Upper lobe of right lung (tissue), 1 donor: Measurements from ENCODE around the gene PPP1R2. TPM values are rescaled to one million over a fixed set of nuclear protein-coding genes. Genes with fewer than 3 reads are reported as not detected.

ENCODE experiments used
- ATAC-seq: fragments of 200-7000 bp; cut with Tn5 transposase; one replicate; pipeline ENCODE4 v1.9.1; 2020; ENCODE audit warnings: mild to moderate bottlenecking, moderate library complexity
- DNase-seq: peaks from one replicate; pipeline ENCODE4 v3.0.0-alpha.2; 2020
- H3K27ac ChIP-seq: fragments of 200-600 bp; one replicate; pipeline ENCODE4 v1.8.0; 2022
- H3K27me3 ChIP-seq: fragments of 200-600 bp; one replicate; pipeline ENCODE4 v1.8.0; 2022; ENCODE audit warnings: mild to moderate bottlenecking
- H3K36me3 ChIP-seq: fragments of 200-600 bp; one replicate; pipeline ENCODE4 v1.8.0; 2022
- H3K4me1 ChIP-seq: fragments of 200-600 bp; one replicate; pipeline ENCODE4 v1.8.0; 2022
- H3K4me3 ChIP-seq: fragments of 200-600 bp; one replicate; pipeline ENCODE4 v1.8.0; 2022; ENCODE audit warnings: mild to moderate bottlenecking
- H3K9me3 ChIP-seq: fragments of 200-600 bp; one replicate; pipeline ENCODE4 v1.8.0; 2022
- intact Hi-C: fragments of 100-400 bp; cut with DNase I; formaldehyde crosslinking; loops from one replicate; pipeline ENCODE4 v1.11.0; 2022
- total RNA-seq: library from RNA; stranded (reverse); fragmentation: NEBNext Ultra II Directional; extraction: Animal tissue kit (Norgen Biotek cat#: 25700); gene quantifications from one replicate; pipeline ENCODE4 v1.2.1, GENCODE V29; 2021
- TF ChIP-seq, protein P1 (sequence below): fragments of 200-600 bp; IDR thresholded peaks from one replicate; pipeline ENCODE4 v1.8.0; 2022; ENCODE audit warnings: antibody characterized with exemption
- donor health status: DM: no; HTN: yes; CAD: no; lungs with severe emphysema.

The PPP1R2 gene
- total RNA-seq, 1 donor from 2014 or later, result 46.3 TPM

DNA sequence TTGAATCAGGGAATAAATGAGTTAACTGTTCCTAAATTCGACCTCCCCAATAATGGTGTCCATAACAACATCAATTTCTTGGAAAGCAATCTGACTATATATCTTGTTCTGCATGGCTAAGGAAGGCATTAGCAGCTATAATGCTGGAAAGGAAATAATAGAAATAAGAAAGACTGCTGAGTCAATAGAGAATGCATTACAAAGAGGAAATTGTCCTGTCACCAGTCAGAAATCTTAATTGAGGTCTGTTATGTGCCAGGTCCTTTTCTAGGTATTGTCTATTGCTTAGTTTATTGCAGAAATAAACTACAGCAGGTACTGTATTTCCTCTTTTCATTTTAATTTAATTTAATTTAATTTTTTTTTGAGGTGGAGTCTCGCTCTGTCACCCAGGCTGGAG lies 5.9 kb upstream of the PPP1R2 start:
- TF ChIP-seq, protein P1, sequence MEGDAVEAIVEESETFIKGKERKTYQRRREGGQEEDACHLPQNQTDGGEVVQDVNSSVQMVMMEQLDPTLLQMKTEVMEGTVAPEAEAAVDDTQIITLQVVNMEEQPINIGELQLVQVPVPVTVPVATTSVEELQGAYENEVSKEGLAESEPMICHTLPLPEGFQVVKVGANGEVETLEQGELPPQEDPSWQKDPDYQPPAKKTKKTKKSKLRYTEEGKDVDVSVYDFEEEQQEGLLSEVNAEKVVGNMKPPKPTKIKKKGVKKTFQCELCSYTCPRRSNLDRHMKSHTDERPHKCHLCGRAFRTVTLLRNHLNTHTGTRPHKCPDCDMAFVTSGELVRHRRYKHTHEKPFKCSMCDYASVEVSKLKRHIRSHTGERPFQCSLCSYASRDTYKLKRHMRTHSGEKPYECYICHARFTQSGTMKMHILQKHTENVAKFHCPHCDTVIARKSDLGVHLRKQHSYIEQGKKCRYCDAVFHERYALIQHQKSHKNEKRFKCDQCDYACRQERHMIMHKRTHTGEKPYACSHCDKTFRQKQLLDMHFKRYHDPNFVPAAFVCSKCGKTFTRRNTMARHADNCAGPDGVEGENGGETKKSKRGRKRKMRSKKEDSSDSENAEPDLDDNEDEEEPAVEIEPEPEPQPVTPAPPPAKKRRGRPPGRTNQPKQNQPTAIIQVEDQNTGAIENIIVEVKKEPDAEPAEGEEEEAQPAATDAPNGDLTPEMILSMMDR, result no peak
- Histone ChIP-seq H3K9me3 (no peaks in the 10 kb centered on the region), H3K36me3 (no peaks in the 10 kb centered on the region), H3K4me3 (no peak overlapping the region), H3K27ac (no peak overlapping the region), H3K27me3 (no peaks in the 10 kb centered on the region), H3K4me1 (peaks cover 24% of the 10 kb centered on the region)
- ATAC-seq (no peak), DNase-seq (no peak)
- intact Hi-C loops, result no loop called here

DNA sequence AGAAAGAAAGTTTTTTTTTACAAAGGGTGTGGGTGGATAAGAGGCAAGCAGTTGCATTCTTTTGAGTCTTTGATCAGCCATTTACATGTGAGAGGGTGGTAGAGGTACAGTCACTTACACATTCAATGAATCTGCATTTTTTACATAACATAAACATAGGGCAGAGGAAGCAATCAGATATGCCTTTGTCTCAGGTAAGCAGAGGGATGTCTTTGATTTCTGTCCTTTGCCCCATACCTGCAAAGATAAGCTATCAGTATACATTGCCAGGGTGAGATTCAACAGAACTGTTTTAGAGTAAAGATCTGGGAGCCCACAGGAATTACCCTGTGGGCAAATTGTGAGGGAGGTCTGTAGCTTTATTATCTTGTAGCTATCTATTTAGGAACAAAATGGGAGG lies 5.4 kb upstream of the PPP1R2 start:
- no peaks in the 10 kb centered on the region for H3K36me3 ChIP-seq
- no peaks in the 10 kb centered on the region for H3K9me3 ChIP-seq
- H3K27ac ChIP-seq, result no peak overlapping the region
- H3K4me1 ChIP-seq, result peaks cover 28% of the 10 kb centered on the region
- no peaks in the 10 kb centered on the region for H3K27me3 ChIP-seq
- H3K4me3 ChIP-seq, result no peak overlapping the region
- ATAC-seq, result no peak
- no peak for DNase-seq
- intact Hi-C loops, result no loop called here
- TF ChIP-seq, protein P1, result no peak

DNA sequence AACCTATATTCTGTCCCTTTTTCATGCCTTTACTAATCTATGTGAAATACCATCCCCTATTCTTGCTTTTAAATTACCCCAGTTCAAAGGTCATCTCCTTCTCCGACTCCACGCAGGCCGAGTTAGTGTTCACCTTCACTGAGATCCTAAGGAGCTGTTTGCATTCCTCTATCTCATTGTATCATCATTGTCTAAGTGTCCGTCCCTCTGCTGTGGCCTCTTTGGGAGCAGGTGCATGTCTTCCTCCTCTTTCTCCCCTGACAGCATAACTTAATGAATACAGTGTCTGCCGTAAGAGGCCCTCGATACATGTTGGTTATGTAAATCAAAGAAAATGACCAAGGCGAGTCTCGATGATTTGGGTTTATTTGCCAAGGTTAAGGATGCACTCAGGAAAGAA lies 4.9 kb upstream of the PPP1R2 start:
- peaks cover 28% of the 10 kb centered on the region for H3K4me1 ChIP-seq
- ATAC-seq, result no peak
- TF ChIP-seq, protein P1, result no peak
- no peak overlapping the region for H3K27ac ChIP-seq
- no peak overlapping the region for H3K4me3 ChIP-seq
- H3K27me3 ChIP-seq, result no peaks in the 10 kb centered on the region
- H3K9me3 ChIP-seq, result no peaks in the 10 kb centered on the region
- DNase-seq, result no peak
- intact Hi-C loops, result no loop called here
- no peaks in the 10 kb centered on the region for H3K36me3 ChIP-seq

DNA sequence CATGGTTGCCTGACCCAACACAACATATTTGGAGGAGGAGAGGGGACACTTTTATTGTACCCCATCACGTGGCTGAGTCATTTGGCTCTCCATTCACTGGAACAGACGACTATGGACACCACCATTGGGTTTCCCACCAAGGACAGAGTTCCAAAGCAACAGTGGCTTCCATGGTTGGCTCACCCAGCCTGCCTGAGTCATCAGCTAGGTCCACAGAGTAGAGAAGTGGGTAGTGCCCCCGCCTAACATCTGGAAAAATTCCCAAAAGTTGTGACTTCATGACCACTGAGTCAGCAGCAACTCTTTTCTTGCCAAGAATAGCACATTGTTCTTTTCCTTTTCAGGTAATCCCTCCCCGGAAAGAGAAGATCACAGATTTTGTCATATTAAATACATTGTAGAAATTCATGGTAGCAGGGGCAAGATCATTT lies 3.0 kb upstream of the PPP1R2 start:
- intact Hi-C loops, result no loop called here
- H3K36me3 ChIP-seq, result no peaks in the 10 kb centered on the region
- no peaks in the 10 kb centered on the region for H3K27me3 ChIP-seq
- peaks cover 36% of the 10 kb centered on the region for H3K4me1 ChIP-seq
- H3K4me3 ChIP-seq, result no peak overlapping the region
- ATAC-seq (no peak), DNase-seq (no peak)
- TF ChIP-seq, protein P1, result no peak
- no peak overlapping the region for H3K27ac ChIP-seq
- H3K9me3 ChIP-seq, result no peaks in the 10 kb centered on the region

DNA sequence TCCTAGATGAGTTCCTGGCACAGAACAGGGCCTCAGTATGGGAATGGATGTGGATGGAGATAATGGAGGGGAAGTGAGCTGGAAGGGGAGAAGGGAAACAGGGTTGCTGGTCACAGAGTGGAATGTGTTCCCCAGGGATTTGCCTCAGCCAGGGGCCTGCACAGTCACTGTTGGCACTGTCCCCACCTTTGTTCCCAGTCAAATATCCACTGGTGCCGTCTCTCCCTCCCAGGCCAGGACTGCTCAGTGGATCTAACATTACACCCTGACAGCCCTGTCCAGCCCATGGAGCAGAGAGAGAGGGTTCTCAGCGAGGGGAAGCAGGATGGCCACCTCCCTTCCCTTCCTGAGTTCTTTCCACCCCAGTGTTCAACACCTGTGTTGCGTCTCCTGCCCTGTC lies 1.5 kb upstream of the PPP1R2 start:
- intact Hi-C loops, result no loop called here
- Histone ChIP-seq H3K27ac (no peak overlapping the region), H3K27me3 (no peaks in the 10 kb centered on the region), H3K9me3 (no peaks in the 10 kb centered on the region), H3K4me3 (no peak overlapping the region), H3K36me3 (no peaks in the 10 kb centered on the region), H3K4me1 (peaks cover 40% of the 10 kb centered on the region)
- TF ChIP-seq, protein P1, result no peak
- ATAC-seq (no peak), DNase-seq (no peak)

DNA sequence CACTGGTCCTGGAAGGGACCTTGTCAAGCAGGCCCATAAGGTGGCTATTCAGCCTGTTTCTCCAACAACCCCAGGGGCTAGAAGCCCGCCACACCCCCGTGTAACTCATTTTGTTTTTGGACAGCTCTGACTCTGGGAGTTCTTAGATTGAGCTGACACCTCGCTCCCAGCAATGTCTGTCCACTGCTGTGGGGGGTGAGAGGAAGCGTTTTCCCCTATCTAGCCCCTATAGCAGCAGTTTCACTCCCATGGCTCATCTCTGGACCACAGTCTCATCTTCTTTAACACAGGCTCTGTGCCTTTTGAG lies 1.1 kb upstream of the PPP1R2 start:
- H3K4me1 ChIP-seq, result peaks cover 40% of the 10 kb centered on the region
- H3K27me3 ChIP-seq, result no peaks in the 10 kb centered on the region
- H3K36me3 ChIP-seq, result no peaks in the 10 kb centered on the region
- intact Hi-C loops, result no loop called here
- TF ChIP-seq, protein P1, result no peak
- no peaks in the 10 kb centered on the region for H3K9me3 ChIP-seq
- H3K27ac ChIP-seq, result no peak overlapping the region
- DNase-seq, result no peak
- ATAC-seq, result no peak
- H3K4me3 ChIP-seq, result no peak overlapping the region
